Measurements from ENCODE around the gene TMEM184B. TPM values are rescaled to one million over a fixed set of nuclear protein-coding genes. Genes with fewer than 3 reads are reported as not detected.

TMEM184B gene
- total RNA-seq, 1 donor from 2014 or later, result 121 TPM

DNA sequence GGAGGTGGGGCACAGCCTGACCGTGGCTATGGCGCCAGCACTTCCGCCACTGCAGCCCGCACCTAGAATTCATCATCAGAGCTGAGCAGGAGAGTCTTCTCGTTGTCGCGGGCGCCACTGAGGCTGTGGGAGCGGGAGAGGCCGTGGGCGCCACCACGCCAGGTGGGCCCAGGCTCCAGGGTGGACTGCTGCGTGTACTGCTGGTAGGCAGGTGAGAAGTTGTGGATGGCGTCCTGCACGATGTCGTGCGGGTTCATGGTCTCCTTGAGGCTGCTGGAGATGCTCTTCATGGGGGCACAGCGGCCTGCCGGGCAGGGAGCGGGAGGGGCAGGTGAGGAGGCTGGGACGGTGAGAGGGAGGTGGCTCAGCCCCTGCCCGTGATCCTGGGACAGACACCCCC is 51.4 kb downstream of the TMEM184B start:
- DNase-seq (ENCODE audit: low spot score), result no peak
- Mint-ChIP-seq H3K9me3 (ENCODE audit: low read depth) (no peaks in the 10 kb centered on the region), H3K36me3 (ENCODE audit: low read depth) (peaks cover 17% of the 10 kb centered on the region), H3K27ac (ENCODE audit: unreplicated experiment) (peak overlapping the region; percentile 45), H3K4me3 (ENCODE audit: unreplicated experiment) (no peak overlapping the region), H3K4me1 (ENCODE audit: low read depth) (peaks cover 48% of the 10 kb centered on the region), H3K27me3 (ENCODE audit: low read depth) (no peaks in the 10 kb centered on the region)
- TF ChIP-seq, protein P1, sequence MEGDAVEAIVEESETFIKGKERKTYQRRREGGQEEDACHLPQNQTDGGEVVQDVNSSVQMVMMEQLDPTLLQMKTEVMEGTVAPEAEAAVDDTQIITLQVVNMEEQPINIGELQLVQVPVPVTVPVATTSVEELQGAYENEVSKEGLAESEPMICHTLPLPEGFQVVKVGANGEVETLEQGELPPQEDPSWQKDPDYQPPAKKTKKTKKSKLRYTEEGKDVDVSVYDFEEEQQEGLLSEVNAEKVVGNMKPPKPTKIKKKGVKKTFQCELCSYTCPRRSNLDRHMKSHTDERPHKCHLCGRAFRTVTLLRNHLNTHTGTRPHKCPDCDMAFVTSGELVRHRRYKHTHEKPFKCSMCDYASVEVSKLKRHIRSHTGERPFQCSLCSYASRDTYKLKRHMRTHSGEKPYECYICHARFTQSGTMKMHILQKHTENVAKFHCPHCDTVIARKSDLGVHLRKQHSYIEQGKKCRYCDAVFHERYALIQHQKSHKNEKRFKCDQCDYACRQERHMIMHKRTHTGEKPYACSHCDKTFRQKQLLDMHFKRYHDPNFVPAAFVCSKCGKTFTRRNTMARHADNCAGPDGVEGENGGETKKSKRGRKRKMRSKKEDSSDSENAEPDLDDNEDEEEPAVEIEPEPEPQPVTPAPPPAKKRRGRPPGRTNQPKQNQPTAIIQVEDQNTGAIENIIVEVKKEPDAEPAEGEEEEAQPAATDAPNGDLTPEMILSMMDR (IDR thresholded peaks at IDR 0.05), result no peak

DNA sequence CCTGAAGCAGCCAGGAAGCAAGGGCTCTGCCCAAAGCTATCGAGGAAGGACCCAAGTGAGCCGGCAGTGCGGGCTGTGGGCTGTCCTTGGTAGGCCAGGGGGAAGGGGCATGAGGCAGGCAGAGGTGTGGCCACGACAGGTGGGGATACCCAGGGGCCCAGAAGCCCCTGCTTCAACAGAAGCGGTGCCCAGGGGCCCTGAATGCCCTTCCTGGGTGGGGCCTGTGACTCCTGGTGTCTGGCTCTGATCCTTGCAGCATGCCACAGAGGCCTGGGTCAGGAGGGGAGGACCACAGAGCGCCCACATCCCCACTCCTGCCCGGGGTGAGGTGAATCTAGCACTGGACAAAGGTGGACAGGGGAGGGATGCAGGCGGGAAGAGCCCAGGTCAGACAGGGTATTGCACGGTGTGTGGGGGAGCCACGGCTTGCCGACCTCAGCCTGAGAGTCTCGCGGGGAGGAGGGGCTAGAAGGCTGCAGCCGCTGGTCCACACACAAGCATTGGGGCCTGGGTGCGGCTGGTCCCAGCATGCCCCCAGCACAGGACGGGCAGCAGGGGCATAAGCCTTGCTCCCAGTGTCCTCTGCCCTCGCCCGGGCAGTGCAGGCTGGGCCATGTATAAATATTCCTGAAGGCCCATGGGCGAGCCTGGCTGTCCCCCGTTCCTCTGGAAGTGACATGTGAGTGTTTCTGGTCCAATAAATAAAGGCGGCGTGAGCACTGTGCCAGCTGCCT is 52.0 kb downstream of the TMEM184B start:
- Mint-ChIP-seq H3K36me3 (ENCODE audit: low read depth) (peaks cover 17% of the 10 kb centered on the region), H3K4me3 (ENCODE audit: unreplicated experiment) (no peak overlapping the region), H3K9me3 (ENCODE audit: low read depth) (no peaks in the 10 kb centered on the region), H3K27me3 (ENCODE audit: low read depth) (no peaks in the 10 kb centered on the region), H3K27ac (ENCODE audit: unreplicated experiment) (peak overlapping the region; percentile 93), H3K4me1 (ENCODE audit: low read depth) (peaks cover 49% of the 10 kb centered on the region)
- TF ChIP-seq, protein P1 (IDR thresholded peaks at IDR 0.05), result no peak
- no peak for DNase-seq (ENCODE audit: low spot score)

DNA sequence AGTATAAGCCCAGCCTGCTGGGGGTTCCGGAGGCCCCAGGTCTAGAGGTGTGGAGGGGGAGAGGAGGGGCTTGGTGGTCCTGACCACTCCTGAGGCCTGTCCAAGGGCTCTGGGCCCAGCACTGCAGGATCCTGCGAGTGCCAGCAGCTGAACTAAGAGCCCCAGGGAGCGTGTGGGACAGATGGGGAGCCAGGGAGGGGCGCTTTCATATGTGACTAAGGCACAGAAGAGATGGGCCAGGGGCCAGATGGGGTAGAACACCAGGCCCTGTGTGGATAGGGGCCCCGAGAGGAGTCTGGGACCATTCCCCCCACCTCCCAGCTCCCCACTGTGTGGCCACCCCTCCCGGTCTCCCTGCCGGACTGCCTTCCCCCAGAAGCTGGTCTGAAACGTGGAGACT is 52.6 kb downstream of the TMEM184B start:
- peak overlapping the region; percentile 93 for H3K27ac Mint-ChIP-seq (ENCODE audit: unreplicated experiment)
- no peaks in the 10 kb centered on the region for H3K27me3 Mint-ChIP-seq (ENCODE audit: low read depth)
- no peak overlapping the region for H3K4me3 Mint-ChIP-seq (ENCODE audit: unreplicated experiment)
- H3K36me3 Mint-ChIP-seq (ENCODE audit: low read depth), result peaks cover 17% of the 10 kb centered on the region
- H3K4me1 Mint-ChIP-seq (ENCODE audit: low read depth), result peaks cover 53% of the 10 kb centered on the region
- TF ChIP-seq, protein P1 (IDR thresholded peaks at IDR 0.05), result no peak
- no peak for DNase-seq (ENCODE audit: low spot score)
- H3K9me3 Mint-ChIP-seq (ENCODE audit: low read depth), result no peaks in the 10 kb centered on the region

DNA sequence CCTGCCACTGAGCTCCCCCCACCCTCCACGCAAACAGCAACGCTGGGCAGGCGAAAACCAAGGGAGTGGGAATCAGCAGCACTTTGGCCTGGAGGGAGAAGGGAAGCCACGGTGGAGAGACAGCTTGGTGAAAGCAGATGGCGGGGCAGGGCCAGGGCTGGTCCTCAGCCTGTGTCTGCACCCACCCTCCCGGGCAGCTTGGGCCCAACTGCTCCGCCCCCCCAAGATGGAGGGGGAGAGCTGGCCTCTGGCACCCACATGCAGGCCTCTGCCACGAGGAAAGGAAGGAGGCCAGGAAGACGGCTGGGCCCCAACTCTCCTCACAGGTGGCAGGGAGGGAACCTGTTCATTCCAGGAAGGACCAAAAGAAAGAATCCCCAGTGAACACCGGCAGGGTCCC is 53.2 kb downstream of the TMEM184B start:
- no peaks in the 10 kb centered on the region for H3K9me3 Mint-ChIP-seq (ENCODE audit: low read depth)
- H3K36me3 Mint-ChIP-seq (ENCODE audit: low read depth), result peaks cover 17% of the 10 kb centered on the region
- DNase-seq (ENCODE audit: low spot score), result no peak
- H3K4me1 Mint-ChIP-seq (ENCODE audit: low read depth), result peaks cover 57% of the 10 kb centered on the region
- H3K27me3 Mint-ChIP-seq (ENCODE audit: low read depth), result no peaks in the 10 kb centered on the region
- peak overlapping the region; percentile 93 for H3K27ac Mint-ChIP-seq (ENCODE audit: unreplicated experiment)
- TF ChIP-seq, protein P1 (IDR thresholded peaks at IDR 0.05), result no peak
- no peak overlapping the region for H3K4me3 Mint-ChIP-seq (ENCODE audit: unreplicated experiment)

DNA sequence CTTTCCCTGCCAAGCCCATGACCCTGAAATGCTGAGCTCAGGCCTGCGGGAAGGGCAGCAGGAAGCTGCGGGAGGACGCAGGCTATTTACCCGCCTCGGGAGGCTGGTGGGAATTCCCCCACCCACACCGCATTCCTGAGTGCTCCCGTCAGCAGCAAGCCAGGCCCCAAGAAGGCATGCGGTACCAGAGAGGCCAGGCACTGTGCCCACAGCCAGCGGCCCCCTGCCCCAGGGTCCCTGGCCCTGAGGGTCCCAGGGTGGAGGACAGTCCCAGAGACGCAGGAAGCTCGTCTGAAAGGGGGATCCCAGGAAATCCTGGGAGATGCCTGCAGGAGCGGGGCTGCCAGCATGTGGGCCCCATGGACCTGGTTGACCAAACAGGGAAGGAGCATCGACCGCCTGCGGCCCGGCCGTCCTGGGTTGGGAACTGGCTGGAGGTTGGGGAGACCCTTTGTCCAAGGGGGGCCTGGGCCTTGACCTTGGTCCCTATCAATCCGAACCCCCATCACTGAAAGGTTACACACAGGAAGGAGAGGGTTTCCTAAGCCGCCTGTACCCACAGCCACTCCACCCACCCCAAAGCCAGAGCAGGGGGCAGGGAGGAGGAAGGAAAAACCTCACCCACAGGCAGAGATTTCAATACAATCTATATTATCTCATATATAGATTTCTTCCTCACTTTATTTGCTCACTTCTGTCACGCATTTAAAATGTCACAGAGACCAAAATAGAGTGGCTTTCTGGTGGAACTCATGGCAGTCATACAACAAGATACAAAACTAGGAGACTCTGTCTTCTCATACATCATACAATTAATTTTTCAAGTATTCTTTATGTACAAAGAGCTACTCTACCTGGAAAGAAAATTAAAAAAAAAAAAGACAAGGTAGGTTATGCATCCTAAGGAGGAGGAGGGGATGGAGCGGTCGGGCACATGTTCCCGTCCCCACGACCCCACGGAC is 53.9 kb downstream of the TMEM184B start:
- peaks cover 57% of the 10 kb centered on the region for H3K4me1 Mint-ChIP-seq (ENCODE audit: low read depth)
- H3K27me3 Mint-ChIP-seq (ENCODE audit: low read depth), result no peaks in the 10 kb centered on the region
- H3K9me3 Mint-ChIP-seq (ENCODE audit: low read depth), result no peaks in the 10 kb centered on the region
- DNase-seq (ENCODE audit: low spot score), result no peak
- peak overlapping the region; percentile 93 for H3K27ac Mint-ChIP-seq (ENCODE audit: unreplicated experiment)
- H3K4me3 Mint-ChIP-seq (ENCODE audit: unreplicated experiment), result no peak overlapping the region
- peaks cover 17% of the 10 kb centered on the region for H3K36me3 Mint-ChIP-seq (ENCODE audit: low read depth)
- TF ChIP-seq, protein P1 (IDR thresholded peaks at IDR 0.05), result no peak

All from chondrocyte (in vitro differentiated cells).